Kidney epithelial cell (primary cell): ENCODE data around the gene LMOD3. TPM values are rescaled to one million over a fixed set of nuclear protein-coding genes. Genes with fewer than 3 reads are reported as not detected.
A peak's percentile ranks its signal among the peaks of the same experiment; 100 is the strongest.

ENCODE experiments used
- DNase-seq: peaks from one replicate; pipeline ENCODE4 v3.0.0-alpha.2; 2010; ENCODE audit warnings: low read depth
- H3K27me3 ChIP-seq: 2 replicates; pipeline ENCODE4 v1.6.0; 2011; ENCODE audit warnings: low read length; ENCODE audit not compliant: control insufficient read depth, insufficient read depth
- H3K36me3 ChIP-seq: 2 replicates; pipeline ENCODE4 v1.5.1; 2011; ENCODE audit warnings: low read length; ENCODE audit not compliant: control insufficient read depth, insufficient read depth
- H3K4me3 ChIP-seq: 2 replicates; pipeline ENCODE4 v1.5.1; 2011; ENCODE audit warnings: low read depth, mild to moderate bottlenecking, control low read depth, low read length
- total RNA-seq: library from RNA; depleted of rRNA; stranded (reverse); fragments of >200 nt; gene quantifications from 2 replicates; pipeline ENCODE4 v1.2.3, GENCODE V29; 2015
- TF ChIP-seq, protein P1 (sequence below): IDR thresholded peaks from 2 replicates; pipeline ENCODE4 v1.5.1; 2011; ENCODE audit warnings: mild to moderate bottlenecking, moderate library complexity, low read length, control low read depth, inconsistent platforms; ENCODE audit not compliant: insufficient read depth, poor library complexity, severe bottlenecking

The LMOD3 gene
- total RNA-seq, 1 donor from 2014 or later: not detected

DNA sequence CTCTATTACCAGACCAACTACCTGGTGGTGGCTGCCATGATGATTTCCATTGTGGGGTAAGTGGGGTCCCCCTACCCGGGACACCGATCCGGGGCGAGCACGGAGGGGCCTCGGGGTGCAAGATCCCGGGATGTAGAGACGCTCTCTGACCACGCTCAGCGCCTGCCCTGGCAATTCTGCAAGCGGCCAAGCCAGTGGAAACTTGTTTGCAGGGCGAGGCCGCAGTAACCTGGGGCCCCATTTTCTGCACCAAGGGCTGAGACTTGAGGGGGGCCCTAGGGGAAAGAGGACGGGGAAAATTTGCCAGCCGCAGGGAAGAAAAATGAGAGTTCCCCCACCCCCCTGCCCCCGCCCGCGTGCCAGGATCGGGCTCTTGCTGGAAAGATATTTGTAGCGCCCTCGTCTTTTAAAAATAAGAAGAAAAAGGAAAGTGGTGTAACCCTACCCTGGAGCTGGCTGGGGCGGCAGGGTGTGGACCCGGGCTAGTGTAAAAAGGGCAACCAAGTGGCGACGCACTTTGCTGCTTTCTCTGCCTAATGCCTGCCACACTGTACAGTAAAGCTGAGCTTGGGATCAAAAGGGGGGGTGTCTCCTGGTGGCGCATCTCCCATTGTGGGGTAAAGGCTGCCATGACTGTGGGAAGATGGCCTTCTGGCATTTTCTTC lies 37.1 kb downstream of the LMOD3 start:
- TF ChIP-seq, protein P1, sequence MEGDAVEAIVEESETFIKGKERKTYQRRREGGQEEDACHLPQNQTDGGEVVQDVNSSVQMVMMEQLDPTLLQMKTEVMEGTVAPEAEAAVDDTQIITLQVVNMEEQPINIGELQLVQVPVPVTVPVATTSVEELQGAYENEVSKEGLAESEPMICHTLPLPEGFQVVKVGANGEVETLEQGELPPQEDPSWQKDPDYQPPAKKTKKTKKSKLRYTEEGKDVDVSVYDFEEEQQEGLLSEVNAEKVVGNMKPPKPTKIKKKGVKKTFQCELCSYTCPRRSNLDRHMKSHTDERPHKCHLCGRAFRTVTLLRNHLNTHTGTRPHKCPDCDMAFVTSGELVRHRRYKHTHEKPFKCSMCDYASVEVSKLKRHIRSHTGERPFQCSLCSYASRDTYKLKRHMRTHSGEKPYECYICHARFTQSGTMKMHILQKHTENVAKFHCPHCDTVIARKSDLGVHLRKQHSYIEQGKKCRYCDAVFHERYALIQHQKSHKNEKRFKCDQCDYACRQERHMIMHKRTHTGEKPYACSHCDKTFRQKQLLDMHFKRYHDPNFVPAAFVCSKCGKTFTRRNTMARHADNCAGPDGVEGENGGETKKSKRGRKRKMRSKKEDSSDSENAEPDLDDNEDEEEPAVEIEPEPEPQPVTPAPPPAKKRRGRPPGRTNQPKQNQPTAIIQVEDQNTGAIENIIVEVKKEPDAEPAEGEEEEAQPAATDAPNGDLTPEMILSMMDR: no peak
- DNase-seq: no peak
- peak overlapping the region; percentile 82 for H3K4me3 ChIP-seq
- H3K36me3 ChIP-seq: no peaks in the 10 kb centered on the region
- no peaks in the 10 kb centered on the region for H3K27me3 ChIP-seq

DNA sequence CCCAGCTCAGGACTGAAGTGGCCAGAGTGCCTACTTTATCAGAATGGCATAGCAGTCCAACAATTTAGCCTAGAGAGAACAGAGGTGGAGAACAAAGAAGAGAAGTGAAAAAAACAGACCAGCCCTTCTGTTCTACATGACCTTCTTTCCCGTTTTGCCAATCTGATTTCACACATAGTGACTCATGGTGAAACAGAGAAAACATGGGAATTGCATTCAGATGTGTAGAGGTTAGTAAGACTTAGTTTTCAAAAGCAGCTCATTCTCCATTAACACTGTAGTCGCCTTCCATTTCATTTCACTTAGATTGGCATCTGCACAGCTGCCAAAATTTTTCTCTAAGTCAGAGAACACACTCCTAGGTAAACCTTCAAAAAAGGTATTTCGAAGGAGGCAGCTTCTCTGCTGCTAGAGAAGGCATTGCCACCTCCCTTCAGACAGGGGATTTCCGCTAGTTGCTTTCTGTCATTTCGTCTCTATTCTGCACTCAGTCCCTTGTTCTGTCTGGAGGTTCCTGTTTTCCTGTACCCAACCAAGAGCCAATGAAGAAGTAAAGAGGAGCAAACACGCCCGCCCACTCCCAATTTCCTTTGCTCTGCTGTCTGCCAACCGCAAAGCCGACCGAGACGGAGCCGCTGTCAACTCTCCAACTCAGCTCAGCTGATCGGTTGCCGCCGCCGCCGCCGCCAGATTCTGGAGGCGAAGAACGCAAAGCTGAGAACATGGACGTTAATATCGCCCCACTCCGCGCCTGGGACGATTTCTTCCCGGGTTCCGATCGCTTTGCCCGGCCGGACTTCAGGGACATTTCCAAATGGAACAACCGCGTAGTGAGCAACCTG lies 37.8 kb downstream of the LMOD3 start, which contains the start of gene ARL6IP5:
Gene ARL6IP5, plus strand, starts transcription at position 612 of the 842 bp plus-strand sequence. Its CDS starts 111 bp downstream, at position 723.
- peak; percentile 76 for DNase-seq
- Histone ChIP-seq H3K36me3 (no peaks in the 10 kb centered on the region), H3K4me3 (peak within 1 kb of the TSS; percentile 82), H3K27me3 (no peaks in the 10 kb centered on the region)
- TF ChIP-seq, protein P1: no peak

DNA sequence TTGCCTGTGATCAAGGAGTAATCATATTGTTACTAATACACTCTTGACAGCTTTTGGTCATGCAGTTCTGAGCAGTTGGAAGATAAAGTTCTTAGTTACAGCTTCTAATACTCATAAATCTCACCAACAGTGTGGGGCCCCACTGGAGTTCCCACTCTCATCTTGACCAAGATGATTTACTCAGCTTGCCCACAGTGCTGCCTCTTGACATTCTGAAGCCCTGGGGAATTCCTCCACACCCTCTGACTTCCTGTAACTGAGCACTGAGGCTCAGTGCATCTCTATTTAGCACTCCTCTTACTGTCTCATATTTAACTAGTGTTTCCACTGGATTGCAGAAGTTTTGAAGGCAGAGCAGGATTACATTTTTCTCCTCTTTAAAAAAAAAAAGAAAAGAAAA lies 39.6 kb downstream of the LMOD3 start:
- H3K36me3 ChIP-seq: no peaks in the 10 kb centered on the region
- no peak overlapping the region for H3K4me3 ChIP-seq
- TF ChIP-seq, protein P1: no peak
- H3K27me3 ChIP-seq: no peaks in the 10 kb centered on the region
- peak; percentile 63 for DNase-seq

DNA sequence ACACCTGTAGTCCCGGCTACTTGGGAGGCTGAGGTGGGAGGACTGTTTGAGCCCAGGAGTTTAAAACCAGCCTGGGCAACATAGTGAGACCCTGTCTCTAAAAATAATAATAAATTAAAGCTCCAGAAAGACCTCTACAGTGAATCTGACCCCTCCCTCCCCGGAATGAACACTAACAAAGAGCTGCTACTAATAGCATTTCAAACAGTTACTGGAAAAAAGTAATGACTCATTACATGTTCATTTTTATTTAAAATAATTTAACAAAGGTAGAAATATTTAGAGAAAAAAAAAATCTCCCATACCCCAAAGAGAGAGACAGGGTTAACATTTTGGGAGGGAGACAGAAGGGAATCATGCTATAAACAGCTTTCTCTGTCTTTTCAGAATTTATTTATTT lies 40.0 kb downstream of the LMOD3 start:
- Histone ChIP-seq H3K4me3 (no peak overlapping the region), H3K27me3 (no peaks in the 10 kb centered on the region), H3K36me3 (no peaks in the 10 kb centered on the region)
- TF ChIP-seq, protein P1: no peak
- no peak for DNase-seq

DNA sequence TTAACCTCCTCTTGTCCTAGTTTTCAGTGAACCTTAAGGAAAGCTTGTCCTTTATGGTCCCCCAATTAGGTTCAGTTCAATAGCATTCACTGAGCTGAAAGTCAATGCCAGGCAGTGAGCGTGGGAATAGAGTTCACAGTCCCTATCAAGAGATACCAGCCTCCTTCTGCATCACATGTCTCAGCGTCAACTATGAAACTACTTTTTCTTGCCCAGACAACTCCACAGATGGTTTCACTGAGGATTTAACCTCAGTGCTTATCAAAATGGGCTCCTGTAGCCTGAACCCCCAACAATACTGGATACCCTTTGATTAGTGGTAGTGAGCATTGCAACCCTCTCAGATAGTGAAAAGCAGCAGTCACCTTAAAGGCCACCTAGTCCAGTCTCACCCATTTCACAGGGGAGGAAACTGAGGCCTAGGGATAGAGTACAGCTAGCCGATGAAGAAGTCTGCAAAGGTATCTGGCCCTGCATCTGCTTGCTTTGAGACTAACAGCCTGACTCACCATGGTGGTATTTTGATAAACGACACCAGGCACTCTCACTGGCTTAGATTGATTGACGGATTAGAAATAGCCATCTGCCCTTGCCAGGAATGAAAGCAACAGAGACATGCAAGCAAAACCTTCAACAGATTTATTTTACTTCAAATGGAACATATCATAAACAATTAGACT lies 40.7 kb downstream of the LMOD3 start:
- TF ChIP-seq, protein P1: no peak
- H3K36me3 ChIP-seq: no peaks in the 10 kb centered on the region
- H3K27me3 ChIP-seq: no peaks in the 10 kb centered on the region
- H3K4me3 ChIP-seq: no peak overlapping the region
- peak; percentile 41 for DNase-seq
